GM12801 (cell line): Measurements from ENCODE around the gene GET3.

ENCODE experiments used
- CTCF ChIP-seq: IDR thresholded peaks from one replicate; pipeline ENCODE4 v1.5.1; 2011; ENCODE audit warnings: control low read depth; ENCODE audit not compliant: insufficient read length; ENCODE audit errors: extremely low read depth

Gene GET3

DNA sequence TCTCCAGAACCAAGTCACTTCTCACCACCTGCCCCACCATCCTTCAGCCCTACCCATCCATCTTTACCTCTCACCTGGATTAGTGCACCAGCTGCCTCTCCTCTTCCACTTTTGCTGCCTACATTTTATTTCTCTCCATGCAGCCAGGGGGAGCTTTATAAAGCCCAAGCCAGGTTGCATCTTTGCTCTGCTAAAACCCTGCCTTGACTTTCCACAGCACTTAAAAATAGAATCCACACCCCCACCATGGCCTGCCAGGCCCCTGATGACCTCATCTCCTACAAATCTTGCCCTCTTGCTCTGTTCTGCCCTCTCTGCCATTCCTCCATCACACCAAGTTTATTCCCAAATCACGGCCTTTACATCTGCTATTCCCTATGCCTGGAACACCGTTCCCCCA, 36.3 kb downstream of the GET3 start:
- TF ChIP-seq CTCF = no peak

DNA sequence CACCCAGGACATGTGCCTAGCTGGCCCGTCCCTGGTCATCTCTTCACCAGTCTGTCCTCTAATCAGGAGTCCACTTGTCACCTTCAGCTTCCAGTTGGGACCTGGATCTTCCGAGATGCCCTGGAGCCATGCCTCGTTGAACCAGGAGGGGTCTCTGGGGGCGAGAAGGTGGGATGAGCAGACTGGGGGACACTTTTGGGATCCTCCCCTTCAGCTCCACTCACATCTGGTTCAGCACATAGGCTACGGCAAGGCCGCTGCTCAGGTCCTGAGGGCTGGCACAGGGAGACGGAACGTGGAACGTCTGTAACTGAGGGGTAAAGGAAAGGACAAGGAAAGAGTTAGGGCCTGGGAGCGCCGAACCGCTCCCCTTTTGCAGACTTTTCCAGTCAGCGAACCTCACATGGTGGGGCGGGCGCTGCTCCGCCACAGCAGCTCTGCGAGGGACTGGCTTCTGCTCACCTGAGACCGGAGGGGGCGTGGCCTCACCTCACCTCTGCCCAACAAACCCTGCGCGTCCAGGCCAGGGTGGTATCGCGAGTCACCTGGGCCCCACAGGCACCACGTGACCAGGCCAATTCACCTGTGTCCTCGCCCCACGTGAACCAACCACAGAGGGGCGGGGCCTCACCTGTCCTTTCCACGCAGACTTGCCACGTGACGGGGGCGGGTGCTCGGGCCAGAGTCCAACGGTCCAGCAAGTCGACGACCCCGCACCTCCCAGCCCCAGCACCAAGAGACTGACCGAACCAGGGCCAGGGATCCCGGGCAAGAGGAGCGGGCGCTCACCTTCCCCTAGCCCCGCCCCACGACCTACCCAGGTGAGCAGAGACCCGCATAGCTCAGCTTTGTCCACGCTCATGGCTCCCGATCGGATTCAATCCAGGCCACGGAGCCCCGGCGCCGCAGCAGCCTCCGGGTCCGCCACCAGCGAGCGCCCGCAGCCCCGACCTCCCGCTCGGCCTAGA, 37.6 kb downstream of the GET3 start, which contains the start of gene HOOK2:
HOOK2 (minus strand) TSS at position 965 of the 968 bp plus-strand sequence; CDS start at position 862, 103 bp downstream.
- TF ChIP-seq CTCF = no peak

GRCh38 chr19:12777217-12778016, 40.1 kb downstream of the GET3 start:
- no peak for TF ChIP-seq CTCF

GRCh38 chr19:12778017-12778904, 41.0 kb downstream of the GET3 start:
- no peak for TF ChIP-seq CTCF

DNA sequence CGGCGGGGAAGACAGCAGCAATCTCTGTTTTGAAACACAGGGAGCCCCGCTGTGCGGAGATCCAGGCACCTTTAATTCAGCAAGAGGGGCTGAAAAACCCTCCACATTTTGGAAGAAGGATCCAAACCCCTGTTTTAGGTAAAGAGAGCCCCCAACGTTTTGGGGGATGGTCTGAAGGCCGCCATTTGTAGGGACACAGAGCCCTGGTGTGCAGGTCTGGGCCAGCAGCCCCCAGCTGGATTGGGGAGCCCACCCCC, 41.5 kb downstream of the GET3 start:
- TF ChIP-seq CTCF = no peak

- TF ChIP-seq CTCF = no peak
These were observed 42.1 kb downstream of the GET3 start for GRCh38 chr19:12779162-12779993.

- no peak for TF ChIP-seq CTCF
These were observed 44.8 kb downstream of the GET3 start for GRCh38 chr19:12782174-12782423.
